K562 (cell line): ENCODE data around the gene YOD1. TPM values are rescaled to one million over a fixed set of nuclear protein-coding genes. Genes with fewer than 3 reads are reported as not detected.
A peak's percentile ranks its signal among the peaks of the same experiment; 100 is the strongest.

Source experiments
- CC2D1A ChIP-seq: fragments of 450-650 bp; IDR thresholded peaks from 2 replicates; pipeline ENCODE4 v1.6.1; 2017; ENCODE audit warnings: mild to moderate bottlenecking
- COPS2 ChIP-seq: fragments of 450-650 bp; conservative IDR thresholded peaks from 2 replicates; pipeline ENCODE4 v1.6.1; 2016; ENCODE audit warnings: mild to moderate bottlenecking, moderate library complexity
- ELF1 ChIP-seq: fragments of 200-800 bp; sonication (Bioruptor generic); IDR thresholded peaks from 2 replicates; pipeline ENCODE4 v1.6.1; 2016; ENCODE audit warnings: missing genetic modification characterization, missing compliant biosample characterization
- ELF4 ChIP-seq: fragments of 450-650 bp; formaldehyde crosslinking; IDR thresholded peaks from 2 replicates; pipeline ENCODE4 v1.4.0; 2022; ENCODE audit warnings: missing genetic modification characterization
- FUS ChIP-seq: fragments of 200-400 bp; formaldehyde crosslinking; optimal IDR thresholded peaks from 2 replicates; pipeline ENCODE3; 2017; ENCODE audit warnings: low read depth, low read length
- GATAD2A ChIP-seq: fragments of 450-650 bp; IDR thresholded peaks from 2 replicates; pipeline ENCODE4 v1.6.1; 2017
- HDAC3 ChIP-seq: fragments of 450-650 bp; IDR thresholded peaks from 2 replicates; pipeline ENCODE4 v1.6.1; 2018; ENCODE audit warnings: borderline replicate concordance, mild to moderate bottlenecking, moderate library complexity; ENCODE audit not compliant: partially characterized antibody
- KAT2B ChIP-seq: IDR thresholded peaks from one replicate; pipeline ENCODE4 v1.6.1; 2012; ENCODE audit warnings: low read depth, mild to moderate bottlenecking, control low read depth, inconsistent platforms, low read length, moderate library complexity
- LARP7 ChIP-seq: fragments of 450-650 bp; IDR thresholded peaks from 2 replicates; pipeline ENCODE4 v1.6.1; 2016
- MAZ ChIP-seq, 2 experiments: fragments of 450-650 bp in 1 of 2; sonication (generic) in 1 of 2; formaldehyde crosslinking; IDR thresholded peaks in 1 of 2; conservative IDR thresholded peaks in 1 of 2; 2 replicates each; pipeline versions ENCODE4 v1.4.0 to v1.5.0; 2020; ENCODE audit warnings: mild to moderate bottlenecking in 1 of 2, missing genetic modification reagents in 1 of 2
- MCM5 ChIP-seq: fragments of 450-650 bp; IDR thresholded peaks from 2 replicates; pipeline ENCODE4 v1.6.1; 2016; ENCODE audit warnings: low read depth
- SMAD3 ChIP-seq: fragments of 450-650 bp; formaldehyde crosslinking; conservative IDR thresholded peaks from 2 replicates; pipeline ENCODE4 v1.4.0; 2020; ENCODE audit warnings: mild to moderate bottlenecking
- SUPT5H ChIP-seq: fragments of 450-650 bp; IDR thresholded peaks from 2 replicates; pipeline ENCODE4 v1.6.1; 2016
- TEAD4 ChIP-seq, 2 experiments: sonication (generic) in 1 of 2; formaldehyde crosslinking in 1 of 2; IDR thresholded peaks; 2 replicates each; pipeline versions ENCODE4 v1.6.1 to v1.8.0; 2012 to 2022; ENCODE audit warnings: borderline replicate concordance in 1 of 2, inconsistent platforms in 1 of 2, low read length in 1 of 2, mild to moderate bottlenecking in 1 of 2, missing genetic modification reagents in 1 of 2
- TFAM ChIP-seq: fragments of 250-450 bp; sonication (Bioruptor Pico); conservative IDR thresholded peaks from 2 replicates; pipeline ENCODE4 v1.5.0; 2021; ENCODE audit warnings: mild to moderate bottlenecking, moderate library complexity
- THRB ChIP-seq: fragments of 450-650 bp; formaldehyde crosslinking; conservative IDR thresholded peaks from 2 replicates; pipeline ENCODE4 v1.4.0; 2022; ENCODE audit warnings: mild to moderate bottlenecking, missing genetic modification characterization
- TSHZ1 ChIP-seq: fragments of 250-450 bp; sonication (Bioruptor Pico); IDR thresholded peaks from 2 replicates; pipeline ENCODE4 v1.4.0; 2020; ENCODE audit warnings: mild to moderate bottlenecking, moderate library complexity
- ZFP1 ChIP-seq: fragments of 450-650 bp; formaldehyde crosslinking; IDR thresholded peaks from 2 replicates; pipeline ENCODE4 v1.4.0; 2020; ENCODE audit warnings: mild to moderate bottlenecking, mixed read lengths
- ZNF431 ChIP-seq: sonication (generic); formaldehyde crosslinking; IDR thresholded peaks from 2 replicates; pipeline ENCODE4 v1.8.0; 2022; ENCODE audit warnings: mild to moderate bottlenecking, missing genetic modification reagents
- ZNF717 ChIP-seq: fragments of 250-450 bp; sonication (Bioruptor Pico); IDR thresholded peaks from 2 replicates; pipeline ENCODE4 v1.5.0; 2021
- ZNF785 ChIP-seq: fragments of 250-450 bp; sonication (Bioruptor Pico); IDR thresholded peaks from 2 replicates; pipeline ENCODE4 v1.4.0; 2020; ENCODE audit warnings: mild to moderate bottlenecking
- ZSCAN29 ChIP-seq: fragments of 450-650 bp; IDR thresholded peaks from 2 replicates; pipeline ENCODE4 v1.6.1; 2017
- polyA plus RNA-seq, 8 experiments: library from polyadenylated mRNA; depleted of rRNA in 4 of 8; stranded (reverse) in 5 of 8; unstranded in 3 of 8; fragments of >200 nt; fragmentation: Nextera tagmentation in 2 of 8; fragmentation: Illumina TruSeq in 1 of 8; extraction: Ambion mirVana in 2 of 8; extraction: Trizol in 1 of 8; gene quantifications; 2 replicates each; pipeline versions ENCODE4 v1.2.1 to v1.2.3, GENCODE V29; 2011 to 2014; ENCODE audit warnings: inconsistent platforms in 1 of 8, missing spikeins in 1 of 8
- total RNA-seq, 7 experiments: library from RNA; depleted of rRNA in 6 of 7; stranded (reverse); fragments of >200 nt in 6 of 7; fragmentation: Illumina TruSeq in 2 of 7; extraction: Trizol in 2 of 7; gene quantifications; 2 replicates each; pipeline versions ENCODE4 v1.2.1 to v1.2.3, GENCODE V29; 2011 to 2021; ENCODE audit warnings: low replicate concordance in 1 of 7
- TF ChIP-seq, protein P1 (sequence below): fragments of 250-450 bp; sonication (Bioruptor Pico); IDR thresholded peaks from 2 replicates; pipeline ENCODE4 v1.8.0; 2021; ENCODE audit warnings: mild to moderate bottlenecking, moderate library complexity
- TF ChIP-seq, protein P2 (sequence below): fragments of 450-650 bp; IDR thresholded peaks from 2 replicates; pipeline ENCODE4 v1.7.0; 2016; ENCODE audit warnings: borderline replicate concordance

YOD1 gene
- total and polyA plus RNA-seq, 9 of the 15 experiments (the other 6 are each of a cell fraction or from before 2014, with no cell fraction given), result 18.2 to 78.1 (median 46.9) TPM

GRCh38 chr1:207049974-207050391, 1.0 kb downstream of the YOD1 start (continued):
- no peak for TF ChIP-seq TFAM (CRISPR knock-in tag)
- peak; percentile 44 for TF ChIP-seq HDAC3
- TF ChIP-seq ELF4 (CRISPR knock-in tag), result 0 out of 2 replicates have a peak, but pooled peaks have one; percentile 44
- peak; percentile 51; the same call in 1 of the 2 replicates for TF ChIP-seq CC2D1A
- no peak for TF ChIP-seq MAZ (CRISPR knock-in tag; conservative IDR thresholded peaks at IDR 0.05 in 1 of 2, IDR thresholded peaks at IDR 0.05 in 1 of 2)
- no peak for TF ChIP-seq COPS2
- no peak for TF ChIP-seq KAT2B
- no peak for TF ChIP-seq ZNF785 (CRISPR knock-in tag)
- no peak for TF ChIP-seq ZNF431 (CRISPR knock-in tag)
- no peak for TF ChIP-seq MCM5
- no peak for TF ChIP-seq GATAD2A
- no peak for TF ChIP-seq ZNF717 (CRISPR knock-in tag)
- TF ChIP-seq ELF1 (tag), result peak; percentile 42; the same call in 1 of the 2 replicates
- 0 out of 2 replicates have a peak, but pooled peaks have one; percentile 51 for TF ChIP-seq LARP7
- no peak for TF ChIP-seq TSHZ1
- no peak for TF ChIP-seq SUPT5H
- TF ChIP-seq ZFP1 (CRISPR knock-in tag), result no peak
- TF ChIP-seq SMAD3, result 0 out of 2 replicates have a peak, but pooled peaks have one; percentile 28
- no peak for TF ChIP-seq THRB (CRISPR knock-in tag)
- TF ChIP-seq FUS, result no peak
- TF ChIP-seq, protein P1, sequence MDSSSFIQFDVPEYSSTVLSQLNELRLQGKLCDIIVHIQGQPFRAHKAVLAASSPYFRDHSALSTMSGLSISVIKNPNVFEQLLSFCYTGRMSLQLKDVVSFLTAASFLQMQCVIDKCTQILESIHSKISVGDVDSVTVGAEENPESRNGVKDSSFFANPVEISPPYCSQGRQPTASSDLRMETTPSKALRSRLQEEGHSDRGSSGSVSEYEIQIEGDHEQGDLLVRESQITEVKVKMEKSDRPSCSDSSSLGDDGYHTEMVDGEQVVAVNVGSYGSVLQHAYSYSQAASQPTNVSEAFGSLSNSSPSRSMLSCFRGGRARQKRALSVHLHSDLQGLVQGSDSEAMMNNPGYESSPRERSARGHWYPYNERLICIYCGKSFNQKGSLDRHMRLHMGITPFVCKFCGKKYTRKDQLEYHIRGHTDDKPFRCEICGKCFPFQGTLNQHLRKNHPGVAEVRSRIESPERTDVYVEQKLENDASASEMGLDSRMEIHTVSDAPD (CRISPR knock-in tag), result no peak
- no peak for TF ChIP-seq ZSCAN29
- TF ChIP-seq, protein P2, sequence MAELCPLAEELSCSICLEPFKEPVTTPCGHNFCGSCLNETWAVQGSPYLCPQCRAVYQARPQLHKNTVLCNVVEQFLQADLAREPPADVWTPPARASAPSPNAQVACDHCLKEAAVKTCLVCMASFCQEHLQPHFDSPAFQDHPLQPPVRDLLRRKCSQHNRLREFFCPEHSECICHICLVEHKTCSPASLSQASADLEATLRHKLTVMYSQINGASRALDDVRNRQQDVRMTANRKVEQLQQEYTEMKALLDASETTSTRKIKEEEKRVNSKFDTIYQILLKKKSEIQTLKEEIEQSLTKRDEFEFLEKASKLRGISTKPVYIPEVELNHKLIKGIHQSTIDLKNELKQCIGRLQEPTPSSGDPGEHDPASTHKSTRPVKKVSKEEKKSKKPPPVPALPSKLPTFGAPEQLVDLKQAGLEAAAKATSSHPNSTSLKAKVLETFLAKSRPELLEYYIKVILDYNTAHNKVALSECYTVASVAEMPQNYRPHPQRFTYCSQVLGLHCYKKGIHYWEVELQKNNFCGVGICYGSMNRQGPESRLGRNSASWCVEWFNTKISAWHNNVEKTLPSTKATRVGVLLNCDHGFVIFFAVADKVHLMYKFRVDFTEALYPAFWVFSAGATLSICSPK, result peak; percentile 86; the same call in 1 of the 2 replicates
- TF ChIP-seq TEAD4 (IDR thresholded peaks at IDR 0.05; ENCODE audit: low read length), result 0 out of 2 replicates have a peak, but pooled peaks have one; percentile 7
- TF ChIP-seq TEAD4 (CRISPR knock-in tag; IDR thresholded peaks at IDR 0.05; ENCODE audit: borderline replicate concordance), result no peak
